Stimulated activated CD4-positive, alpha-beta T cell treated with anti-CD3 and anti-CD28 coated beads, TNF-alpha, amount 100 ng/mL, for 24 hours (primary cell): ENCODE data around the gene IGF2R.

ENCODE experiments used
- DNase-seq, 3 experiments: peaks; one replicate each; pipeline ENCODE4 v3.0.0-alpha.2; 2020; ENCODE audit warnings: low read depth in 3 of 3

The IGF2R gene

GRCh38 chr6:160043784-160044183 is 74.9 kb downstream of the IGF2R start:
- no peak for DNase-seq

GRCh38 chr6:160044687-160045086 is 75.8 kb downstream of the IGF2R start:
- DNase-seq, result no peak

- no peak for DNase-seq
Measured at GRCh38 chr6:160048471-160048870, 79.6 kb downstream of the IGF2R start.

GRCh38 chr6:160049346-160049745 is 80.5 kb downstream of the IGF2R start:
- no peak for DNase-seq

- no peak for DNase-seq
Measured at GRCh38 chr6:160050022-160050421, 81.1 kb downstream of the IGF2R start.

GRCh38 chr6:160051390-160051789 is 82.5 kb downstream of the IGF2R start:
- no peak for DNase-seq

GRCh38 chr6:160054271-160054670 is 85.4 kb downstream of the IGF2R start:
- no peak for DNase-seq

- no peak for DNase-seq
Measured at GRCh38 chr6:160054913-160055312, 86.0 kb downstream of the IGF2R start.

- DNase-seq, result no peak
Measured at GRCh38 chr6:160055378-160055777, 86.5 kb downstream of the IGF2R start.

GRCh38 chr6:160055813-160056212 is 86.9 kb downstream of the IGF2R start:
- DNase-seq, result no peak

GRCh38 chr6:160057080-160057479 is 88.2 kb downstream of the IGF2R start:
- DNase-seq, result no peak

GRCh38 chr6:160058603-160059215 is 89.8 kb downstream of the IGF2R start:
- DNase-seq, result no peak

GRCh38 chr6:160060221-160060620 is 91.3 kb downstream of the IGF2R start:
- DNase-seq, result no peak

GRCh38 chr6:160060920-160061447 is 92.1 kb downstream of the IGF2R start:
- no peak for DNase-seq

- no peak for DNase-seq
Measured at GRCh38 chr6:160063771-160064413, 95.0 kb downstream of the IGF2R start.

- DNase-seq, result no peak
Measured at GRCh38 chr6:160065200-160065599, 96.3 kb downstream of the IGF2R start.

GRCh38 chr6:160067564-160067963 is 98.7 kb downstream of the IGF2R start:
- no peak for DNase-seq

- DNase-seq, result no peak
Measured at GRCh38 chr6:160068346-160068745, 99.5 kb downstream of the IGF2R start.

GRCh38 chr6:160069050-160069454 is 100.2 kb downstream of the IGF2R start:
- DNase-seq, result peak in 1 of 3 experiments; percentile 9

- DNase-seq, result no peak
Measured at GRCh38 chr6:160069459-160069858, 100.6 kb downstream of the IGF2R start.

GRCh38 chr6:160070427-160070826 is 101.5 kb downstream of the IGF2R start:
- no peak for DNase-seq

GRCh38 chr6:160070831-160071230 is 101.9 kb downstream of the IGF2R start:
- DNase-seq, result no peak
